ENCODE results near the gene TNFAIP2.

GRCh38 chr14:103101257-103101962 is 21.9 kb upstream of the TNFAIP2 start:
- no peak for TF ChIP-seq POLR2AphosphoS5 (IDR thresholded peaks at IDR 0.05; ENCODE audit: insufficient read depth in 1 of 2, low read depth in 1 of 2)
- TF ChIP-seq POLR2A (IDR thresholded peaks at IDR 0.05), result no peak
- TF ChIP-seq CTCF (IDR thresholded peaks at IDR 0.05), result no peak
